Measurements from ENCODE around the gene ONECUT3. TPM values are rescaled to one million over a fixed set of nuclear protein-coding genes. Genes with fewer than 3 reads are reported as not detected.
A peak's percentile ranks its signal among the peaks of the same experiment; 100 is the strongest.
"Not testable (repeated sequence)": the region's sequence is repeated elsewhere in the genome, so short reads cannot be mapped to it uniquely, and the experiment has no call there.

The ONECUT3 gene
- polyA plus RNA-seq, 10 donors: 0.03 TPM; not detected in 7

DNA sequence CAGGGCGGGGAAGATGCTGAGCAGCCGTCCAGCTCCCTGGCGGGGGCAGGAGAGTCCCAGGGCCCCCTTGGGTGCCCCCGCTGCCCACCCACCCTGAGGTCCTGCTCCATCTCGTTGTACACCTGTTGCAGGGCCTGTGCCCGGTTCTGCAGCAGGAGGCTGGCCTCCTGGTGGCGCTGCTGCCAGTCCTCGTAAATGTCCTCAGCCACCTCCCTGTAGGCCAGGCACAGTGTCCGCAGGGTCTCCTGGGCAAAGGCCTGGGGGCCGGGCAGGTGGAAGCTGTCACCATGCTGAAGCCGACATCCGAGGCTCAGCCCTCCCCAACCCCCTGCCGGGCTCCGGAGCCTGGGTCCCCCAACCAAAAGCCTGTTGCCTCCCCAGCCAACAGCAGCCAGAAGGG lies 38.6 kb downstream of the ONECUT3 start:
- no peak for DNase-seq

GRCh38 chr19:1794424-1795172 lies 41.3 kb downstream of the ONECUT3 start:
- DNase-seq: no peak

DNA sequence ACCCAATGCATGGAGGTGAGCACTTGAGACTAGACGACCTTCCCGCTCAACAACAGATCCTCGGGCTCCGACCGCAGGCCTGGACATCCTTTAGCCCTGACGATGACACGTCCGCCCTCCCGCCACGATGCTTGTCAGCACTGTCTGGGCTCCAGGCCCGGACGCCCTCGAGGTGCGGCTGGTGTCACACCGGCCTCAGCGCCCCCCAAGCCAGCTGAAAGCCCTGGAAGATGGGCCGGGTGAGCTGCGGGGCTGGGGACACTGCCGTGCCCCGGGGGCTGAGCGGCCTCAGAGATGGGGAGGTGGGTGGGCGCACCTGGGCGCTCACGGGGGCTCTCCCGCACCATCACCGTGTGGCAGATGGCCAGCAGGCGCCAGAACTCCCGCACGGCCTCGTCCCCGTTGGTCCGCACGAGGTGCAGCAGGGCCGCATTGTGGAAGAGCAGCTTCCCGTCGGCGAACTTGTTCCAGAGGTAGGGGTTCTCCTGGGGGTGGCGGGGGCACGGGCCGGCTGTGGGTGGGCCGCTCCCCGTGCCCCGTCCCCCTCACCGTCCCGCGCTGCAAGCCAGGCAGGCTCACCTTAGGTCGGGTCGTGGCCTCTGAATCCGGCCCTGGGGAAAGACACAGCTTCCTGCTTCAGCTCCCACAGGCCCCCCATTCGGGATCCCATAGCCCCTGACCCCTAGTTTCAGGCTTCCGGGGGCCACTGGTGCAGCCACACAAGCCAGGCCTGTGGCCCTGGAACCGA lies 43.3 kb downstream of the ONECUT3 start:
- no peak for DNase-seq

- DNase-seq: not testable (repeated sequence)
These were observed 44.0 kb downstream of the ONECUT3 start for GRCh38 chr19:1797313-1797712.

- DNase-seq: no peak
These were observed 46.5 kb downstream of the ONECUT3 start for GRCh38 chr19:1799695-1800342.

DNA sequence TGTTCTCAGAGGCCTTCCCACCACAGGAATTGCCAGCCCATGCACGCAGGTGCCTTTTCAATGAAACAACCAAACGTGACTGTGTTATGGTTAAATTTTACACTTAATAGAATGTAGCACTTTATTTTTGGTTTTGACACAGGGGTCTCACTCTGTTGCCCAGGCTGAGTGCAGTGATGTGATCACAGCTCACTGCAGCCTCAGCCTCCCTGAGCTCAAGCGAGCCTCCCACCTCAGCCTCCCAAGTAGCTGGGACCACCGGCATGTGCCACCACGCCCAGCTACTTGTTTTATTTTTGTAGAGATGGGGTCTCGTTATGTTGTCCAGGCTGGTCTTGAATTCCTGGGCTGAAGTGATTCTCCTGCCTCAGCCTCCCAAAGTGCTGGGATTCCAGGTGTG lies 51.6 kb downstream of the ONECUT3 start:
- no peak for DNase-seq

- DNase-seq: no peak
These were observed 52.3 kb downstream of the ONECUT3 start for GRCh38 chr19:1805401-1806183.

GRCh38 chr19:1806184-1807029 lies 53.1 kb downstream of the ONECUT3 start:
- no peak for DNase-seq

GRCh38 chr19:1807030-1807694 lies 53.9 kb downstream of the ONECUT3 start:
- DNase-seq: no peak

- no peak for DNase-seq
These were observed 54.5 kb downstream of the ONECUT3 start for GRCh38 chr19:1807695-1808394.

- DNase-seq: no peak
These were observed 55.1 kb downstream of the ONECUT3 start for GRCh38 chr19:1808395-1808731.

GRCh38 chr19:1809678-1810077 lies 56.4 kb downstream of the ONECUT3 start:
- no peak for DNase-seq

- DNase-seq: no peak
These were observed 57.3 kb downstream of the ONECUT3 start for GRCh38 chr19:1810439-1811160.

DNA sequence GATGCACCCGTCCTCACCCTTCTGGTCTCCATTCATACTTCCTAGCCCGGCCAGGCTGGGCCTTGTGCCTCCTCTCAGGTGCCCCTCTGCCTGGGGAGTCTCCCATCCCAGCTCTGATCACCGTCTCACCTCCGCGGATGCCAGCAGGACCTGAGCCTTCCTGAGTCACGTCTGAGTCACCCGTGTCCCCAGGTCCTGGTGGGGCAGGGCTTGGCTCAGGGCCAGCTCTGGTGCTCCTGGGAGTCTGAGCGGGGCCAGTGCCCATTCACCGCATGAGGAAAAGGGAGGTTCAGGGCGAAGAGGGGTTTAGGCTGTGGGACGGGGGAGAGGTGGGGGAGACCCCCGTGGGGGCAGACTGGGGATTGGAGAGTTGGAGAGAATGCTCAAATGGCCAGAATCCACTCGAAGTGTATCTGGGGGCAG lies 58.2 kb downstream of the ONECUT3 start:
- peak in 2 of 3 donors; percentile 24 to 43 for DNase-seq

DNA sequence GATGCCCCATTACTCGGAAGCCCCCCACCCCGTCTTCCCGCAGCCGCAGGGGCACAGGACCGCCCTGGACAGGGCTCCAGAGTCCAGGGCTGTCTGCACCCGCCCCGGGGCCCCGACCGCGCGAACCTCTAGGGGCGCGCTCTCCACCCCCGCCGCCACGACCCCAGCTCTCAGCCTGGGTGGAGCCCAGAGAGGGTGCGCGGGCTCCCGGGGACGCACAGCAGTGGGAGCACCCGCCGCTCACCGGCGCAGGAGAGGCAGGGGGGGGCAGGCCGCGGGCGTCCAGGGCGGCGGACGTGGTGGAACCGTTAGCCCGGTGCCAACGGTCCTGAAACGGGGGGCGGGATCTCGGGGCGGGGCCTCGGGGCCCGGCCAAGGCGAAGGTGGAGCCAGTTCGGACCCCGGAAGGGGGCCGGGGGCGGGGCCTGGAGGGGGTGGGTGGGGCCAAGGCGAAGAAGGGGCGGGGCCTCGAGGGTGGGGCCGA lies 58.7 kb downstream of the ONECUT3 start, which contains the start of gene ATP8B3:
TSS of gene ATP8B3 (minus strand) at position 335 of the 484 bp plus-strand sequence. CDS start 540 bp downstream, outside the sequence.
- peak in 1 of 3 donors; percentile 25 for DNase-seq

GRCh38 chr19:1812426-1813191 lies 59.3 kb downstream of the ONECUT3 start:
- peak; percentile 81 to 94 (median 86) for DNase-seq
